GM12878 (cell line): ENCODE measurements around the gene LRRC4B. TPM values are rescaled to one million over a fixed set of nuclear protein-coding genes. Genes with fewer than 3 reads are reported as not detected.

Experiments
- ATAC-seq: fragments of 200-7000 bp; cut with Tn5 transposase; 3 replicates; pipeline ENCODE4 v1.9.1; 2020; ENCODE audit warnings: mild to moderate bottlenecking, moderate library complexity
- BruUV-seq: library from RNA; stranded (reverse); fragments of 400-500 nt; replicated peaks from 2 replicates; lab custom pipeline; 2021; lab: Mats Ljungman, UMichigan
- CTCF ChIA-PET: fragments of 300-600 bp; sonication (Branson Sonifier 250); formaldehyde crosslinking; extraction: SDS; loops from one replicate; lab custom pipeline; 2021; ENCODE audit warnings: inconsistent platforms; lab: Yijun Ruan, JAX
- POLR2A ChIA-PET: fragments of 350-600 bp; formaldehyde crosslinking; extraction: SDS; loops from one replicate; lab custom pipeline; 2021; ENCODE audit warnings: inconsistent platforms; lab: Charles Lee
- RAD21 ChIA-PET: fragments of 300-600 bp; sonication (Branson Sonifier 250); formaldehyde crosslinking; loops from one replicate; lab custom pipeline; 2023; ENCODE audit warnings: antibody characterized with exemption; ENCODE audit not compliant: unreplicated experiment; lab: Charles Lee
- SMC1A ChIA-PET: fragments of 300-600 bp; sonication (Branson Sonifier 250); formaldehyde crosslinking; loops from one replicate; lab custom pipeline; 2023; ENCODE audit not compliant: unreplicated experiment, uncharacterized antibody; lab: Charles Lee
- DNase-seq: peaks from one replicate; pipeline ENCODE4 v3.0.0-alpha.2; 2011; ENCODE audit warnings: low read depth, low spot score
- FAIRE-seq: peaks from 3 replicates; lab custom pipeline; 2011; peaks lifted over from hg19 to GRCh38; lab: Jason Lieb, UNC
- H2AFZ ChIP-seq: 2 replicates; pipeline ENCODE4 v1.6.0; 2011; ENCODE audit warnings: low read depth, low read length, control low read depth; ENCODE audit not compliant: control insufficient read depth
- H3K27ac ChIP-seq: 2 replicates; pipeline ENCODE4 v1.5.1; 2011; ENCODE audit warnings: control low read depth; ENCODE audit not compliant: control insufficient read depth, insufficient read depth
- H3K27me3 ChIP-seq, 2 experiments: replicated peaks in 1 of 2; 2 replicates each; pipeline versions ENCODE4 v1.6.0 to v1.6.1; 2011; ENCODE audit warnings: low read length in 1 of 2; ENCODE audit not compliant: control insufficient read depth in 2 of 2, insufficient read depth in 2 of 2
- H3K36me3 ChIP-seq, 2 experiments: 2 replicates each; pipeline ENCODE4 v1.5.1; 2011; ENCODE audit warnings: low read length in 1 of 2; ENCODE audit not compliant: control insufficient read depth in 2 of 2, insufficient read depth in 2 of 2
- H3K4me1 ChIP-seq: 2 replicates; pipeline ENCODE4 v1.6.1; 2011; ENCODE audit warnings: mild to moderate bottlenecking, low read length, moderate library complexity, mixed read lengths; ENCODE audit not compliant: control insufficient read depth, insufficient read depth
- H3K4me2 ChIP-seq: 2 replicates; pipeline ENCODE4 v1.6.0; 2011; ENCODE audit warnings: control low read depth; ENCODE audit not compliant: control insufficient read depth, insufficient read depth
- H3K4me3 ChIP-seq: fragments of 200-600 bp; sonication (generic); 2 replicates; pipeline ENCODE4 v1.5.1; 2016
- H3K79me2 ChIP-seq: 2 replicates; pipeline ENCODE4 v1.6.0; 2011; ENCODE audit warnings: low read length; ENCODE audit not compliant: control insufficient read depth, insufficient read depth
- H3K9ac ChIP-seq: 2 replicates; pipeline ENCODE4 v1.8.0; 2011; ENCODE audit warnings: low read length, control low read depth, mixed read lengths; ENCODE audit not compliant: control insufficient read depth, insufficient read depth
- H3K9me3 ChIP-seq: replicated peaks from 3 replicates; pipeline ENCODE4 v1.5.1; 2011; ENCODE audit warnings: mild to moderate bottlenecking, low read length; ENCODE audit not compliant: control insufficient read depth, insufficient read depth
- H4K20me1 ChIP-seq: 2 replicates; pipeline ENCODE4 v1.6.0; 2011; ENCODE audit not compliant: control insufficient read depth, insufficient read depth
- ATF2 ChIP-seq: IDR thresholded peaks from 2 replicates; pipeline ENCODE4 v1.6.1; 2012; ENCODE audit warnings: low read length, inconsistent platforms
- BRCA1 ChIP-seq: IDR thresholded peaks from 2 replicates; pipeline ENCODE4 v1.6.1; 2011; ENCODE audit warnings: low read depth, low read length, improper control_type of control experiment
- CHD1 ChIP-seq: IDR thresholded peaks from 2 replicates; pipeline ENCODE4 v1.6.1; 2012; ENCODE audit warnings: low read depth, low read length, improper control_type of control experiment
- IRF4 ChIP-seq: IDR thresholded peaks from 2 replicates; pipeline ENCODE4 v1.6.1; 2011; ENCODE audit warnings: low read depth, low read length
- NR2F1 ChIP-seq: fragments of 450-650 bp; conservative IDR thresholded peaks from 2 replicates; pipeline ENCODE4 v1.6.1; 2017; ENCODE audit warnings: mild to moderate bottlenecking
- PAX5 ChIP-seq: IDR thresholded peaks from 2 replicates; pipeline ENCODE4 v1.6.1; 2011; ENCODE audit warnings: low read depth, low read length, borderline replicate concordance
- SIN3A ChIP-seq: IDR thresholded peaks from 2 replicates; pipeline ENCODE4 v1.6.1; 2012; ENCODE audit warnings: low read depth, low read length, improper control_type of control experiment
- SKIL ChIP-seq: fragments of 450-650 bp; IDR thresholded peaks from 2 replicates; pipeline ENCODE4 v1.6.1; 2017; ENCODE audit warnings: mild to moderate bottlenecking, low read depth, inconsistent platforms; ENCODE audit not compliant: poor library complexity, severe bottlenecking
- TAF1 ChIP-seq: IDR thresholded peaks from 2 replicates; pipeline ENCODE4 v1.6.1; 2011; ENCODE audit warnings: mild to moderate bottlenecking, low read depth, low read length, borderline replicate concordance
- TARDBP ChIP-seq: IDR thresholded peaks from 2 replicates; pipeline ENCODE4 v1.6.1; 2016; ENCODE audit warnings: borderline replicate concordance
- WGBS: methylation state at CpG from one replicate; pipeline ENCODE4 v1.1.6; 2016; ENCODE audit warnings: low lambda C conversion rate; ENCODE audit not compliant: insufficient replicate concordance, insufficient coverage; ENCODE audit errors: missing lambda C conversion rate; 5-methylcytosine and 5-hydroxymethylcytosine counted together
- in situ Hi-C: fragments of 300-500 bp; cut with MboI; formaldehyde crosslinking; loops from 9 replicates; pipeline ENCODE4 v1.14.3; 2018; ENCODE audit warnings: mixed read lengths
- intact Hi-C: fragments of 100-400 bp; cut with micrococcal nuclease; formaldehyde crosslinking; loops from one replicate; pipeline ENCODE4 v1.14.2; 2022; ENCODE audit not compliant: unreplicated experiment
- polyA plus RNA-seq, 11 experiments: library from polyadenylated mRNA; depleted of rRNA in 4 of 11; unstranded in 6 of 11; stranded (reverse) in 5 of 11; fragments of >200 nt; fragmentation: Nextera tagmentation in 4 of 11; fragmentation: Illumina TruSeq in 1 of 11; extraction: Ambion mirVana in 4 of 11; extraction: Trizol in 1 of 11; gene quantifications; 1 replicate in 1 of 11; 2 replicates in 10 of 11; pipeline versions ENCODE4 v1.2.1 to v1.2.3, GENCODE V29; 2011 to 2016; ENCODE audit warnings: inconsistent platforms in 2 of 11, missing spikeins in 2 of 11, low read depth in 1 of 11
- total RNA-seq, 4 experiments: library from RNA; depleted of rRNA in 3 of 4; stranded (reverse); fragments of >200 nt in 3 of 4; fragmentation: Illumina TruSeq in 1 of 4; extraction: Trizol in 1 of 4; gene quantifications; 2 replicates each; pipeline versions ENCODE4 v1.2.1 to v1.2.3, GENCODE V29; 2013 to 2021

LRRC4B gene
- total and polyA plus RNA-seq, 10 of the 15 experiments (the other 5 are each of a cell fraction or from before 2014, with no cell fraction given): 0.14 TPM; not detected in 9

- no peak for TF ChIP-seq SKIL
- TF ChIP-seq CHD1: no peak
These were observed 16.5 kb downstream of the LRRC4B start (continued) for GRCh38 chr19:50551715-50552187.

GRCh38 chr19:50551034-50551714 is 17.1 kb downstream of the LRRC4B start:
- in situ Hi-C loops: no loop called here
- TF ChIP-seq SIN3A (no peak), ATF2 (no peak), IRF4 (no peak), NR2F1 (no peak), PAX5 (no peak), TARDBP (no peak), BRCA1 (no peak), TAF1 (no peak)
- intact Hi-C loops: no loop called here
- H2AFZ ChIP-seq: no peak overlapping the region
- ChIA-PET POLR2A (no interaction called here), SMC1A (no interaction called here), RAD21 (no interaction called here), CTCF (no interaction called here)
- no peak overlapping the region for H3K4me2 ChIP-seq
- ATAC-seq: no peak
- no peaks in the 10 kb centered on the region for H3K79me2 ChIP-seq
- WGBS: 3% methylated on average over 8 of the region's 32 CpGs
- FAIRE-seq: no peak
- peaks cover 0 to 3% of the 10 kb centered on the region in 2 experiments for H3K27me3 ChIP-seq
- no TSS peak for BruUV-seq
- H3K36me3 ChIP-seq: no peaks in the 10 kb centered on the region
- H4K20me1 ChIP-seq: no peaks in the 10 kb centered on the region
- H3K4me1 ChIP-seq: no peaks in the 10 kb centered on the region; the same call in 1 of the 2 replicates
- no peak for DNase-seq
- H3K27ac ChIP-seq: no peak overlapping the region
- H3K4me3 ChIP-seq: no peak overlapping the region
- no peaks in the 10 kb centered on the region for H3K9me3 ChIP-seq
- no peak overlapping the region for H3K9ac ChIP-seq
